Posterior vena cava (tissue), 2 donors: ENCODE data around the gene CHTF18. TPM values are rescaled to one million over a fixed set of nuclear protein-coding genes. Genes with fewer than 3 reads are reported as not detected.

ENCODE experiments used
- DNase-seq: peaks from one replicate; pipeline ENCODE4 v3.0.0-alpha.2; 2020; ENCODE audit warnings: low spot score
- intact Hi-C, 2 donors: fragments of 100-400 bp; cut with DNase I; formaldehyde crosslinking; loops; one replicate each; pipeline versions ENCODE4 v1.14.1 to v1.14.2; 2022 to 2023
- total RNA-seq, 2 donors: library from RNA; stranded (reverse); fragmentation: NEBNext Ultra II Directional; extraction: Animal tissue kit (Norgen Biotek cat#: 25700); gene quantifications; one replicate each; pipeline ENCODE4 v1.2.1, GENCODE V29; 2021
- donor health status: DM: yes; HTN: yes; CAD: no.
- donor health status: DM: yes; HTN: yes; CAD: no.

CHTF18 gene
- total RNA-seq, 2 donors from 2014 or later = 7.7 TPM

GRCh38 chr16:800834-801511, 12.6 kb downstream of the CHTF18 start:
- intact Hi-C loops = no loop called here
- no peak for DNase-seq

GRCh38 chr16:801584-802363, 13.4 kb downstream of the CHTF18 start:
- intact Hi-C loops = no loop called here
- no peak for DNase-seq

GRCh38 chr16:802461-802860, 14.0 kb downstream of the CHTF18 start:
- intact Hi-C loops = no loop called here
- DNase-seq = no peak

- intact Hi-C loops = no loop called here
- DNase-seq = no peak
Observed at GRCh38 chr16:802914-803753, 14.7 kb downstream of the CHTF18 start.

- intact Hi-C loops = no loop called here
- no peak for DNase-seq
Observed at GRCh38 chr16:803754-804080, 15.3 kb downstream of the CHTF18 start.

- DNase-seq = no peak
- intact Hi-C loops = no loop called here
Observed at GRCh38 chr16:804193-805048, 16.0 kb downstream of the CHTF18 start.

- intact Hi-C loops = no loop called here
- DNase-seq = no peak
Observed at GRCh38 chr16:805474-805873, 17.1 kb downstream of the CHTF18 start.

- intact Hi-C loops = no loop called here
- DNase-seq = peak; percentile 99
Observed at GRCh38 chr16:807347-808084, 19.1 kb downstream of the CHTF18 start.

GRCh38 chr16:808085-808386, 19.6 kb downstream of the CHTF18 start:
- DNase-seq = no peak
- intact Hi-C loops = no loop called here

GRCh38 chr16:813204-813915, 24.9 kb downstream of the CHTF18 start:
- peak; percentile 80 for DNase-seq

GRCh38 chr16:813916-814412, 25.5 kb downstream of the CHTF18 start:
- intact Hi-C loops = loop anchor here in 1 of 2 donors (10.0 kb wide), 1 partner anchor 241 kb away; no protein-coding TSS in a partner anchor
- no peak for DNase-seq

More at GRCh38 chr16:813204-813915, 24.9 kb downstream of the CHTF18 start:
- intact Hi-C loops = loop anchor here in 1 of 2 donors (10.0 kb wide), 1 partner anchor 241 kb away; no protein-coding TSS in a partner anchor

GRCh38 chr16:814974-815373, 26.6 kb downstream of the CHTF18 start:
- intact Hi-C loops = loop anchor here (5.0 to 10.0 kb wide), 2 partner anchors 237 to 240 kb away; no protein-coding TSS in a partner anchor

GRCh38 chr16:815861-816260, 27.4 kb downstream of the CHTF18 start:
- DNase-seq = no peak
- intact Hi-C loops = loop anchor here (5.0 to 10.0 kb wide), 2 partner anchors 236 to 239 kb away; no protein-coding TSS in a partner anchor

More at GRCh38 chr16:814974-815373, 26.6 kb downstream of the CHTF18 start:
- DNase-seq = no peak

GRCh38 chr16:817001-817906, 28.8 kb downstream of the CHTF18 start:
- intact Hi-C loops = loop anchor here (5.0 to 10.0 kb wide), 2 partner anchors 235 to 238 kb away; no protein-coding TSS in a partner anchor
- peak; percentile 72 for DNase-seq

GRCh38 chr16:818132-818531, 29.7 kb downstream of the CHTF18 start:
- intact Hi-C loops = loop anchor here (5.0 to 10.0 kb wide), 2 partner anchors 234 to 237 kb away; no protein-coding TSS in a partner anchor
- no peak for DNase-seq

- intact Hi-C loops = loop anchor here (5.0 to 10.0 kb wide), 2 partner anchors 234 to 236 kb away; no protein-coding TSS in a partner anchor
- DNase-seq = no peak
Observed at GRCh38 chr16:818592-818991, 30.2 kb downstream of the CHTF18 start.
